ENCODE data around the gene HCAR1.
A peak's percentile ranks its signal among the peaks of the same experiment; 100 is the strongest.
"Not testable (repeated sequence)": the region's sequence is repeated elsewhere in the genome, so short reads cannot be mapped to it uniquely, and the experiment has no call there.

The HCAR1 gene

DNA sequence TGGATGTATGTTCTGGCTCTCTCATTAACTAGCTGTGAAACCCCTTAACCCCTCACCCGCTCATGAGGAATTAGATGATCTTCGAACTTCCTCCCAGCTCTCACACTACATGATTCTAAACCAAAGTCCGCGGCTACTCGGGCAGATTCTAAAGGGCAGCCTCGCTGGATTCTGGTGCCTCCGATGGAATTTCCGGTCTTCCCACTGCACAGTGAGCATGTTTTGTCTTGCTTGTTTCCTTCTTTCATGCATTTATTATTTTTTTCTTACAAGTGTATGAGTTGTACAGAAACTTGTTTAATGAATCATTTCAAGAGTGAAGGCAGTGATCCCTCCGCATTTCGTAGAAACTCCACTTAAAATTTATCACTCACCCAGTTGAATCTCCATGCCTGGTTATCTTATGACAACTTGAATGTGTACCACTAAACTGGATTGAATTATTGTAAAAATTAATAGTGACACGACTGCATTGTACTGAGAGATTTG is 9.5 kb downstream of the HCAR1 start:
- DNase-seq (ENCODE audit: low spot score), result no peak

DNA sequence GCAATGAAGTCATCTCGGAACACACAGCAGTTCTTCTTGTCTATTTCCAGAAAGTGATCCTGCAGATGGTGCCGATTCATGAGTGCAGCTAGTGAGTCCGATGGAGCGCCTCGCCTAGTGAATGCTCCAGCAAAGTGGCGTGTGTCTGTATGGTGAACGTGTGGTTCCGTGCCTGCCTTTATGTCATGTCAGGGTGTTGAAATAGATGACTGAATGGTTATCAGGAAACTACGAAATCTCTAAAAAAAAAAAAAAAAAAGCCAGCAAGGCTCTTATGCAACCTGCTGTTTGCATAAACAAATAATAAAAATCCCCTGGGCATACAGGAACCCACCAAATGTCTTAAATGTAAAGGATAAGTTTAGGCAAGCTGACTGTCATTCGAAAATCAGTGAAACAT is 14.0 kb downstream of the HCAR1 start, which contains the start of gene HCAR3:
TSS of gene HCAR3 (minus strand) at position 154 of the 400 bp plus-strand sequence. CDS start at position 80, 74 bp downstream.
- DNase-seq (ENCODE audit: low spot score), result not testable (repeated sequence)

DNA sequence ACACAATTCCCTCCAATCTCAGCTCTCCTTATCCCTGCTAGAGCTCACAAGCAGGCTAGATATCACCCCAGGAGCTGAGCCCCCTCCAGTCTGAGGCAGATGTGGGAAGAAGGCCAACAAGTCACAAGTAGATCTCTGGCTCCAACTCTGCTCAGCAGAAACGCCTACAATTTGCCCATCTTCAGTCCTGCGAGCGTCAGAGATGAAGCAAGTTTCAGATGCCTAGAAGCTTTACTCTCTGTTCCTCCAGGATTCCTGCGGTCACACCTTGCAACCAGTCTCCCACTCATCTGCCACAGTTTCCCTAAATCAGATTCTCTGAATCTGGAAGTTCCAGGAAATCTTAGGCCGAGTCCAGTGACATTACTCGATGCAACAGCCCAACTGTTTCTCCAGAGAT is 15.4 kb downstream of the HCAR1 start:
- not testable (repeated sequence) for DNase-seq (ENCODE audit: low spot score)

DNA sequence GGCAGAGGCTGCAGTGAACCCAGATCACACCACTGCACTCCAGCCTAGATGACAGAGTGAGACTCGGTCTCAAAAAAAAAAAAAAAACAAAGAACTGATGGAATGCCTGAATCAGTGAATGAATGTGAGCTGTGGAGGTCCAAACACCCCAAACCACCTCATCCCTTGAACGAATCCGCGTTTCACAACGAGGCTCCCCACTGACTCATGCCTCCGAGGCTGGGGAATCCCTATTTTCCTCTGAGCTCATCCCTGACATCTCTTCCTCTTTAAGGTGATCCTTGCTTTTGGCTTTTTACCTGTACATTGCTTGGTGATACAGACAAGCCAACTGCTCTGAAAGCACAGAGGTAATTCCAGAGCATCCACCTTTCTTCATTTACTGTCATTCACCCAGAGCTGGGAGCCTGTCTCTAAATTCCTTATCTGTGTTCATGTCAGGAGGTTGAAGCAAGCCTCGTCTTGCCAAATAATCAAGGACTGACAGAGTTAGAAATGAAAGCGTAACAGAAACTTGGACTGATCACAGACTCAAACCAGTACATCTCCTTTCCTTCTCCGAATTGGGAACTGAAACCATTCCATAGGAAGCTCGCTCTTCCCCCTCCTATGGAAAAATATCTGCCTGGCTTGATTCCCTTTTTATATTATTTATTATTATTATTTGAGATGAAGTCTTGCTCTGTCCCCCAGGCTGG is 17.0 kb downstream of the HCAR1 start:
- DNase-seq (ENCODE audit: low spot score), result not testable (repeated sequence)

DNA sequence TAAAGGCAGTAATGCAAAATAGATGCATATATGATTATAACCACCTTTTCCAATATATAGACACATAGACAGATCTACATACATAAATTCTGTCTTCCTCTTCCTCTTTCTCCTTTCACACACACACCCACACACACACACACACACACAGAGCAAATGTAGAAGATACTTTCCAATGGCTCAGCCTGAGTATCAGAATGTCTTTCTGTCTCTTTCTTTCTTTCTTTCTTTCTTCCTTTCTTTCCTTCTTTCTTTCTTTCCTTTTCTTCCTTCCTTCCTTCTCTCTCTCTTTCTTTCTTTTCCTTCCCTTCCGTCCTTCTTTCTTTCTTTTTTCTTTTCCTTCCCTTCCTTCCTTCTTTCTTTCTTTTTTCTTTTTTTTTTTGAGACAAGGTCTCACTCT is 19.4 kb downstream of the HCAR1 start:
- DNase-seq (ENCODE audit: low spot score), result not testable (repeated sequence)

DNA sequence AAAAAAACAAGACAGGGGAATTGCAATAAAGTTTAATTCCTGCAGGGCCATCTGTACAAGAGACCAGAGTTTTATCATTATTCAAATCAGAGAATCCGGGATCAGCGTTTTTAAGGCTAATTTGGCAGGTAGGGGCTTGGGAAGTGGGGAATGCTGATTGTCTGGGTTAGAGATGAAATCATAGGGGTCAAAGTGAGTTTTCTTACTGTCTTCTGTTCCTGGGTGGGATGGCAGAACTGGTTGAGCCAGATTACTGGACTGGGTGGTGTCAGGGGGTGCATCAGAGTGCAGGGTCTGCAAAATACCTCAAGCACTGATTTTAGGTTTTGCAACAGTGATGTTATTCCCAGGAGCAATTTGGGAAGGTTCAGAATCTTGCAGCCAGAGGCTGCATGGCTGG is 20.3 kb downstream of the HCAR1 start:
- DNase-seq (ENCODE audit: low spot score), result not testable (repeated sequence)

DNA sequence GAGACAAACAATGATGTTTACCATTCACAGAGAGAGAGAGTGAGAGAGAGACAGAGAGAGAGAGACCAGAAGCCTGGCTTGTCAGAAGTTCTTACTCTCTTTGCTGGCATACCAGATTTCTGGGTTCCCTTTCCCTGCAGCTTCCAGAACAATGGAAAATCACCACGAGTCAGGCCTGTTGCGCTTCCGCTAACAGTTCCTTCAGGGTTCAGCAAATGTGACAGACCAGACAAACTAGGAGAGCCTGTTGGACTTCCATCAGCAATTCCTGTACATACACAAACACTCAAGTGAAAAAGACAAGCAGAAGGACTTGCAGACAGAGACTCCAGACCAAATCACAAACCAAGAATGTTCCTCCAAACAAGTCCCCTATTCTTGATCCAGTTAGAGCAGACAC is 21.4 kb downstream of the HCAR1 start:
- DNase-seq (ENCODE audit: low spot score), result not testable (repeated sequence)

DNA sequence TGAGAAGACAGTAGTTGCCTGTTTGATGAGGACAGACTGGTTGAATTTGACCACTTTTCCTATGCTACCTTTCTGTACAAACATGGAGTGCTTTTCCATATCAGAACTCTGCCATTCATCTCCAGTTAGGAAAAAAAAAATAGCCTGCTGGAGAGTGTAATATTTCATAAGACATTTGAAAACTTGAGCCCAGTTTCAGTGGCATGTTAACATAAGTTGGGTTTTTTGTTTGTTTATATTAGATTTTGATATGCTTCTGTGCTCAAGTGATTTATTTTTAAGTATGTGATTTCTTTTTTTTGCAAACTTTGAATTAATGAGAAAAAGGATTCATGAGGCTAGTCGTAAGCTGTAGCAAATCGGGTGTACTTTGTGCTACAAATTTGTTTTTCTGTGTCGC is 26.8 kb downstream of the HCAR1 start:
- not testable (repeated sequence) for DNase-seq (ENCODE audit: low spot score)

DNA sequence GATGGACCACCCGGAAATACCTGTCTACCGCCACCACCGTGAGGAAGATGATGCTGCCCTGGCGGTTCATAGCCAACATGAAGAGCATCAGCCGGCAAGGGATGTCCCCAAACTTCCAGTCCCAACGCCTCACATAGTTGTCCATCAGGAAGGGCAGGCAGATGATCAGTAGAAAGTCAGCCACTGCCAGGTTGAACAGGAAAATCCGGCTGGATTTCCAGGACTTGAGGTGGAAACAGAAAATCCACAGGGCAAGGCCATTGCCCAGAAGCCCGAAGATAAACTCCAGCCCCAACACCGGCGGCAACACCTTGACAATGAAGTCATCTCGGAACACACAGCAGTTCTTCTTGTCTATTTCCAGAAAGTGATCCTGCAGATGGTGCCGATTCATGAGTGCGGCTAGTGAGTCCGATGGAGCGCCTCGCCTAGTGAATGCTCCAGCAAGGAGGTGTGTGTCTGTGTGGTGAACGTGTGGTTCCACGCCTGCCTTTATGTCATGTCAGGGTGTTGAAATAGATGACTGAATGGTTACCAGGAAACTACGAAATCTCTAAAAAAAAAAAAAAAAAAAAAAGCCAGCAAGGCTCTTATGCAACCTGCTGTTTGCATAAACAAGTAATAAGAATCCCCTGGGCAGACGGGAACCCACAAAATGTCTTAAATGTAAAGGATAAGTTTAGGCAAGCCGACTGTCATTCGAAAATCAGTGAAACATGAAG is 27.6 kb downstream of the HCAR1 start, which contains the start of gene HCAR2:
TSS of gene HCAR2 (minus strand) at position 468 of the 722 bp plus-strand sequence. CDS start at position 394, 74 bp downstream.
- peak; percentile 29 for DNase-seq (ENCODE audit: low spot score)

DNA sequence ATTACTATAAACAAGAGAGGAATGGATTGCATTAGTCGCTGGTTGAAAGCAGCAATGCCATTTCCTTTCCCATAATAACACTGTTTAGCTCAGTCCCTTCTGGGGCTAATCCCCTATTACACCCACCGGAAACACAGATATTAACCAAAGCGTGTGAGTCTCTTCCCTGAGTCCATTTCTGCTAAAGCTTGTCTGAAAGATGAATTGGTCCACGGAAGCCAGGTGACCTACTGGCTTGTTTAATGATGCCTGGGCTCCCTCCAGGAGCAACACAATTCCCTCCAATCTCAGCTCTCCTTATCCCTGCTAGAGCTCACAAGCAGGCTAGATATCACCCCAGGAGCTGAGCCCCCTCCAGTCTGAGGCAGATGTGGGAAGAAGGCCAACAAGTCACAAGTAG is 29.2 kb downstream of the HCAR1 start:
- not testable (repeated sequence) for DNase-seq (ENCODE audit: low spot score)

DNA sequence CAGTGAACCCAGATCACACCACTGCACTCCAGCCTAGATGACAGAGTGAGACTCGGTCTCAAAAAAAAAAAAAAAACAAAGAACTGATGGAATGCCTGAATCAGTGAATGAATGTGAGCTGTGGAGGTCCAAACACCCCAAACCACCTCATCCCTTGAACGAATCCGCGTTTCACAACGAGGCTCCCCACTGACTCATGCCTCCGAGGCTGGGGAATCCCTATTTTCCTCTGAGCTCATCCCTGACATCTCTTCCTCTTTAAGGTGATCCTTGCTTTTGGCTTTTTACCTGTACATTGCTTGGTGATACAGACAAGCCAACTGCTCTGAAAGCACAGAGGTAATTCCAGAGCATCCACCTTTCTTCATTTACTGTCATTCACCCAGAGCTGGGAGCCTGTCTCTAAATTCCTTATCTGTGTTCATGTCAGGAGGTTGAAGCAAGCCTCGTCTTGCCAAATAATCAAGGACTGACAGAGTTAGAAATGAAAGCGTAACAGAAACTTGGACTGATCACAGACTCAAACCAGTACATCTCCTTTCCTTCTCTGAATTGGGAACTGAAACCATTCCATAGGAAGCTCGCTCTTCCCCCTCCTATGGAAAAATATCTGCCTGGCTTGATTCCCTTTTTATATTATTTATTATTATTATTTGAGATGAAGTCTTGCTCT is 30.5 kb downstream of the HCAR1 start:
- DNase-seq (ENCODE audit: low spot score), result not testable (repeated sequence)

DNA sequence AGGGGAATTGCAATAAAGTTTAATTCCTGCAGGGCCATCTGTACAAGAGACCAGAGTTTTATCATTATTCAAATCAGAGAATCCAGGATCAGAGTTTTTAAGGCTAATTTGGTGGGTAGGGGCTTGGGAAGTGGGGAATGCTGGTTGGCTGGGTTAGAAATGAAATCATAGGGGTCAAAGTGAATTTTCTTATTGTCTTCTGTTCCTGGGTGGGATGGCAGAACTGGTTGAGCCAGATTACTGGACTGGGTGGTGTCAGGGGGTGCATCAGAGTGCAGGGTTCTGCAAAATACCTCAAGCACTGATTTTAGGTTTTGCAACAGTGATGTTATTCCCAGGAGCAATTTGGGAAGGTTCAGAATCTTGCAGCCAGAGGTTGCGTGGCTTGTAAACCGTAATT is 33.7 kb downstream of the HCAR1 start:
- DNase-seq (ENCODE audit: low spot score), result not testable (repeated sequence)

DNA sequence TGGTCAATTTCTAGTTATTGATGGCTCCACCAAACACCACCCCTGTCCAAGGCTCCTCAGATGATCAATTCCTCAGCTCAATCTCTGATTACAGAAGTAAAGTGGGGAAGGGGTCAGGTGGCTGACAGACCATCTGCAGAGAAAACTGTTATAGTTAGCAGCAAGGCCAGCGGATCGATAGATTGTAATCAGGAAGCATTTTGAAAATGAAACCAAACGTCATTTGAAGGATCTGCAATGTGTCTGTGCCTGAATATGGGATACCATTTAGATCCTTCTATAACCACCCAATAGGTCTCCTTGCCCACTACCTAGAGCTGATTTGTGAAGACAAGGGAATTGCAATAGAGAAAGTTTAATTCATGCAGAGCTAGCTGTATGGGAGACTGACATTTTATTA is 39.1 kb downstream of the HCAR1 start:
- DNase-seq (ENCODE audit: low spot score), result no peak

DNA sequence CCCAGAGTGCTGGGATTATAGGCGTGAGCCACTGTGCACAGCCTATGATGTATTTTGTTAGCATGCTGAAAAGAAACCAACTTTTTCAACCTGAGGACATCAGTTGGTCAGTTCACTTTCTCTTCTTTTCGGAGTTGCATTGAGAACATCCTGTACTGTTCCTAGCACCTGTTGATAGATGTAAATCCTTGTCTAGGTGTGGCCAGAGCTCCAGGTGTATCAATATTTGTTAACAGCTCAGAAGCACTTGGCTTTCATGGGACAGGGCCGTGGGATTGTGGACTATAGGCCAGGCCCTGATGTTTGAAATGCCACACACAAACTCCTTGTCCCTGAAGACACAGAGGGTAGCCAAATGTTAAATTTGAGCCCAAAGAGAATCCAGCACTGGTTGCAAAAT is 42.4 kb downstream of the HCAR1 start:
- DNase-seq (ENCODE audit: low spot score), result no peak

DNA sequence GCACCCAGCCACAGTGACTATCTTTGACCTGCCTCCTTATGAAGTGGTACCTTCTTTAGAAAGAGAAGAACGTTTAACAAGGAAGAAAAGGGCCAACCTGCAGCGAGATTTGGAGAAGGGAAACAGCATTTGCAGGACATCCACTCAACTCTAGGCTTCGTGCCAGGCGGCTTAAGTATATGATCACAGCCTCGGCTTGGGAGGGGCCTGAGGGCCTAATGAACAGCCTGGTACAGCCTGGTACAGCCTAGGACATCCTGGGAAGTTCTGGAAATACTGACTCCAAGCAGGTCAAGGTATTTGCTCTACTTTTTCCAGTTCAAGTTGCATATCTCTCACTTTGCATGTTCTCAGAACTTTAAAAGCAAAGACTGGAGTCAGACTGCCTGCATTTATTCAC is 43.6 kb downstream of the HCAR1 start:
- DNase-seq (ENCODE audit: low spot score), result no peak

DNA sequence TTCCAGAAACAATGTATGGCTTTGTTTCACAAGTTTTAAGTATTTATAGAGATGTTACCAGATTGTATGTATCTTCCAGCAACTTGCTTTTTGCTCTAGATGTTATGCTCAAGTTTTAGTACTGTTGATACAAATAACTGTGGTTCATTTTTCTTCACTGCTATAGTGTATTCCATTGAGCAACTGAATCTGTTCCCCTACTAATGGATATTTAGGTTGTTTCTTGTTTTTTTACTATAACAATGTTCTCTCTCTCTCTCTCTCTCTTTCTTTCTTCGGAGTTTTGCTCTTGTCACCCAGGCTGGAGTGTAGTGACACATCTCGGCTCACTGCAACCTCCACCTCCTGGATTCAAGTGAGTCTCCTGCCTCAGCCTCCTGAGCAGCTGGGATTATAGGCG is 44.1 kb downstream of the HCAR1 start:
- DNase-seq (ENCODE audit: low spot score), result no peak

DNA sequence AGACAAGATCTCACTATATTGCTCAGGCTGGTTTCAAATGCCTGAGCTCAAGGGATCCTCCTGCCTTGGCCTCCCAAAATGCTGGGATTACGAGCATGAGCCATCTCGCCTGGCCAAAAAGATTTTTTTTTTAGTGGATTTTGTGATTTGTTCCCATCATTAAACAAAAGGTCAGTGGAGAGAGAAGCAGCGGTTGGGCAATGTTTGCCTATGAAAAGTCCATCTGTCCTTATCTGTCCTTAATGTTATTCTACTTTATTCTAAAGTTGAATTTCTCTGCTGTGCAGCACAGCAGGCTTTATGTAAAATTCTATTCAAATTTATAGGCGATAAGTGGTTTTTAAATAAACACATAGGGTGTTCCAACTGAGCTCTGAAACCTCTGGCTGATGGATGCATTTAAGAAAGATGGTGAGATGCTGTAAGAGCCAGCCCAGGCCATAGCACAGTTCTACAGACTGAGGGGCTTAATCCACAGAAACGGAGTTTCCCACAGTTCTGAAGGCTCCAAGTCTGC is 46.3 kb downstream of the HCAR1 start:
- DNase-seq (ENCODE audit: low spot score), result no peak

DNA sequence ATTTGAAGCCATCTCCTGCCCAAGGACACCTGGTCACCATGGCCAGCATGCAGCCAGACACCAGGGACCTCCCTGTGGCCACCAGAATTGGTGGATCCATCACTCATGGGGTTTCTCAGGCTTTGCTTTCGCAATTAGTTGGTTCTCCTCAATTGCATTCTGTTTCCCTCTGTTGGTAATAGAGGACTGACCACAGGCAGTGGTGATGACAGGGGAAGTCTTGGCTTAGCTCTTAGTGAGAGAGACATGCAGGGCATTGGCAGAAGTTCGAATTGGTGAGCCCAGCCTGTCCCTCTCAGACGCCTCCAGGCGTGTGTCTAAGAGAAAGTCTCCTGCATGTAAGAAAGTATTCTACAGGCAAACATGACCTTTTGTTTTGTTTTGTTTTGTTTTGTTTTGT is 48.8 kb downstream of the HCAR1 start:
- peak; percentile 59 for DNase-seq (ENCODE audit: low spot score)

DNA sequence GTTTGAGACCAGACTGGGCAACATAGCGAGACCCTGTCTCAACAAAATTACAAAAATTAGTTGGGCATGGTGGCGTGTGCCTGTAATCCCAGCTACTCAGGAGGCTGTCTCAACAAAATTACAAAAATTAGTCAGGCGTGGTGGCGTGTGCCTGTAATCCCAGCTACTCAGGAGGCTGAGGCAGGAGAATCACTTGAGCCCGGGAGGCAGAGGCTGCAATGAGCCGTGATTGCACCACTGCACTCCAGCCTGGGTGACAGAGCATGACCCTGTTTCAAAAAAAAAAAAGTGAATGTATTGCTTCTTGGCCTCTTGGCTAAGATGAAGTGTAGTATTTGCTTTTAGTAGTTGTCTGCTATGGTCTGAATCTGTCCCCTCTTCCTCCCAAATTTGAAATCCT is 49.7 kb downstream of the HCAR1 start:
- DNase-seq (ENCODE audit: low spot score), result not testable (repeated sequence)

DNA sequence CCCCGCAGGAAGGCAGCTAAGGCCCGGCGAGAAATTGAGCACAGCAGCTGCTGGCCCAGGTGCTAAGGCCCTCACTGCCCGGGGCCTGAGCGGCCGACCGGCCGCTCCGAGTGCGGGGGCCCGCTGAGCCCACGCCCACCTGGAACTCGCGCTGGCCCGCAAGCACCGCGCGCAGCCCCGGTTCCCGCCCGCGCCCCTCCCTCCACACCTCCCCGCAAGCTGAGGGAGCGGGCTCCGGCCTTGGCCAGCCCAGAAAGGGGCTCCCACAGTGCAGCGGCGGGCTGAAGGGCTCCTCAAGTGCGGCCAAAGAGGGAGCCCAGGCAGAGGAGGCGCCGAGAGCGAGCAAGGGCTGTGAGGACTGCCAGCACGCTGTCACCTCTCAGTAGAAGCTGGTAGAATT is 53.9 kb downstream of the HCAR1 start:
- DNase-seq (ENCODE audit: low spot score), result not testable (repeated sequence)

Data from Ammon's horn (tissue), 1 donor.